Measurements from ENCODE around the gene SMIM33.
"Not testable (repeated sequence)": the region's sequence is repeated elsewhere in the genome, so short reads cannot be mapped to it uniquely, and the experiment has no call there.

SMIM33 gene

GRCh38 chr5:139456776-139457175 is 14.0 kb upstream of the SMIM33 start:
- in situ Hi-C loops (cut with MboI; ENCODE audit: low sequenced_read_pairs) = no loop called here

GRCh38 chr5:139457241-139457640 is 13.6 kb upstream of the SMIM33 start:
- in situ Hi-C loops (cut with MboI; ENCODE audit: low sequenced_read_pairs) = no loop called here

DNA sequence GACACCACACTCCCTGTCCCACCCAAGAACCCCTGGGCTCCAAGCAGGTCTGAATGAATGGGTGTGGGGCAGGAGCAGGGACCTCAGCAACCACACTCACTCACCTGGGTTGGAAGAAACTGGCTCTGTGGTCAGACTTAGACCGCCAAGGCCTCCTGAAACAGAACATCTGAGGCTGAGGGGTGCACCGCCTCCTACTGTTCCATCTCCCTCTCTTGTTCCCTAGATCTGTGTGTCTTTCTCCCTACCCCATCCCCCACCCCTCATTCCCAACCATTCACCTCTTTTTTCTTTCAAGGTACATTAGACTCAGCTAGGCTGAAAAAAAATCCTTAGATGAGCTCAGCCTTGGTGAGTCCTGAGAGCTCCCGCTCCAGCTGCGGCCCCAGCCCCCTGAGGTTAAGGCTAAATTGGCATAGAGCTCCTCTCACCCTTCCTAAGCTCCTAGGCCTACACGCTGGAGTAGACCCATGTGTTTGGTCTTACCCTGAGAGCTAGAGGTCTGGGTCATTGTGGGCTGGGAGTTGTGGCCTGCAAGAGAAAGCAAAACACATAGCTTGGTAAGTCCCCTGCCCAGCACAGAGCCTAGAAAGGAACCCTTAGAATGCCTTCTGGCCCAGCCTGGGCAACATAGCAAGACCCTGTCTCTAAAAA is 13.0 kb upstream of the SMIM33 start:
- in situ Hi-C loops (cut with MboI; ENCODE audit: low sequenced_read_pairs) = no loop called here

- in situ Hi-C loops (cut with MboI; ENCODE audit: low sequenced_read_pairs) = no loop called here
Observed at GRCh38 chr5:139458580-139459407, 12.0 kb upstream of the SMIM33 start.

- in situ Hi-C loops (cut with MboI; ENCODE audit: low sequenced_read_pairs) = no loop called here
Observed at GRCh38 chr5:139459451-139459934, 11.3 kb upstream of the SMIM33 start.

DNA sequence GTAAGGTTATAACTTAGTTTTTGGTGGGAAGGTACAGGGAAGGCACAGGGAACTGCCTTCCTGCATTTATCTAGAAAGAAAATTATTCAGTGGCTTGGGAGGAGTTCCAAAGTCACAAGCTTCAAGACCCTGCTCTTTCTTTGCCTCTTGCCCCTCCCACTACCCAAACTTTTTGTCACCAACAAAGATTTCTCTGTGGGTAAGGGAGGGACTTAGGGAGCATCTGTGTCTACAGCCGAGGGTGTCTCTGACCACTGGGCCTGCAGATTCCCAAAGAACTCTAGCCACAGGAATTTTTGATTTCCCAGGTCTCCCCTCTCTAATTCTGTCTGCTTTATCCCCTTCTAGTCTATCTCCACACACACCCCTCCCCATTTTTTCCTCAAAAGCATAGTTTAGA is 10.3 kb upstream of the SMIM33 start:
- in situ Hi-C loops (cut with MboI; ENCODE audit: low sequenced_read_pairs) = no loop called here

- in situ Hi-C loops (cut with MboI; ENCODE audit: low sequenced_read_pairs) = no loop called here
Observed at GRCh38 chr5:139461176-139461575, 9.6 kb upstream of the SMIM33 start.

GRCh38 chr5:139461698-139462097 is 9.1 kb upstream of the SMIM33 start:
- in situ Hi-C loops (cut with MboI; ENCODE audit: low sequenced_read_pairs) = no loop called here

DNA sequence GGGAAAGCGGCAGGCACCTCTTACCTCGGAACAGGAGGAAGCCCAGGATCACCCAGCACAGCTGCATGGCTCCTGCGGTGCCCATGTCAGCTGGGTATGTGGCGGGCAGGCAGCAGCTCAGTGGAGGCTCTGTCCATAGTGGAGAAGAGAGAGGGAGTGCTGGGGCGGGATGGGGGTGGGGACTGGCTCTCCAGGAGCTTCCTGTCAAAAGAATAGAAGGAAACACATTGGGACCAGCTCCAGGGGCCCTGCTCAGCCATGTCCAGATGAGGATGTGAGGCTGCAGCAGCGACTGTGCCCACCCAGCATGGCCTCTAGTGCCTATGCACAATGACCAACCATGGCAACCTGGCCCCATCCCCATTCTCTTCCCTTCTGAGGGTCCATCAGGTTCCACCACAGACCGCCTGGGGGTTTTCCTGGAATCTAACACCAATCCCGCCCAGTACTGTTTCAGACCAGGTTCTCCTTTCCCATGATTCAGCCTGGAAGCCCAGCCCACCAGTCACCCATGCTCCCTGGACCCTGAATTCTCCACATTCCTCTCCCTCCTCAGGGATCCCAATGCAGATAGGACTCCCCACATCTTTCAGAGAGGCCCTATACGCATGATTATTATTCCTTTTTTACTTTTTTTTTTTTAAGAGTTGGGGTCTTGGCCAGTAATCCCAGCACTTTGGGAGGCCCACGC is 8.1 kb upstream of the SMIM33 start, which contains the start of gene ECSCR:
Gene ECSCR, minus strand, starts transcription at position 158 of the 691 bp plus-strand sequence. Its CDS starts 73 bp downstream, at position 85.
- in situ Hi-C loops (cut with MboI; ENCODE audit: low sequenced_read_pairs) = no loop called here

DNA sequence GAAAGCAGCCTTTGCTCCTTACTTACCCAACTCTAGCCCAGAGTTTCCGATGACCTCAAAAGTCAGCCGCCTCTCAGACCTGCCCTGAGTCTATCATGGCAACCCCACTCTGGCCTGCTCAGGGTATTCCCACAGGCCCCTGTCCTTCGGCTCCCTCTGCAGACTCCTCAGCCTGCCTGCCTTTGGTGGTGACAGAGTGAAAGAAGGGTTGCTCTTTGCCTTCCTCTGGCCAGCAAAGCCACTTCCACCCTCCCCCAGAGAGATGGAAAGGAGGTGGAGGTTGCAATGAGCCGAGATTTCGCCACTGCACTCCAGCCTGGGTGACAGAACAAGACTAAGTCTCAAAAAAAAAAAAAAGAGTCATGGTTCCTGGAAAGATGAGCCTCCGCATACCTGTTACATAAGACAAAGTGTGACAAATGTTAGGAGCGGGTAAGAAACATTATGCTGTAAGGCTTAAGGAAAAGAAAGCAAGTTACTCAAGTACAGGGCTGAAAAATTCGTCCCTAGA is 2.3 kb upstream of the SMIM33 start:
- in situ Hi-C loops (cut with MboI; ENCODE audit: low sequenced_read_pairs) = no loop called here

DNA sequence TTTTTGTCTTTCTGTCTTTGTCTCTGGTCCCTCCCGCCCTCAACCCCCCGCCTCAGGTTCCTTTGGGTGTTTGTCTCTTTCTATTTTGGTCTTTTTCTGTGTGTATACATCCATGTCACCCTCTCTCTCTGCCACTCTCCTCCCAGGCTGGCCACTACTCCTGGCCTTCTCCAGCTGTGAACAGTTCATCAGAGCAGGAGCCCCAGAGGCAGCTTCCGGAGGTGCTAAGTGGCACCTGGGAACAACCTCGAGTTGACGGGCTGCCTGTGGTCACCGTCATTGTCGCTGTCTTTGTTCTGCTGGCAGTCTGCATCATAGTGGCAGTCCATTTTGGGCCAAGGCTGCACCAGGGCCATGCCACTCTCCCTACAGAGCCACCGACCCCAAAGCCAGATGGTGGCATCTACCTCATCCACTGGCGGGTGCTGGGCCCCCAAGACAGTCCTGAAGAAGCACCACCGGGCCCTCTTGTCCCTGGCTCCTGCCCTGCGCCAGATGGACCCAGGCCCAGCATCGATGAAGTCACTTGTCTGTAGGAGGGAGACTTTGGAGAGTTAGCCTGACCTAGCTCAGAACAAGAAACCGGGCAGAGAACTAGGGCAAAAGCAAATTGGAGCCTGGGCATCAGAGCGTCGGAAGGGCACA is 1.7 kb downstream of the SMIM33 start:
- in situ Hi-C loops (cut with MboI; ENCODE audit: low sequenced_read_pairs) = no loop called here

DNA sequence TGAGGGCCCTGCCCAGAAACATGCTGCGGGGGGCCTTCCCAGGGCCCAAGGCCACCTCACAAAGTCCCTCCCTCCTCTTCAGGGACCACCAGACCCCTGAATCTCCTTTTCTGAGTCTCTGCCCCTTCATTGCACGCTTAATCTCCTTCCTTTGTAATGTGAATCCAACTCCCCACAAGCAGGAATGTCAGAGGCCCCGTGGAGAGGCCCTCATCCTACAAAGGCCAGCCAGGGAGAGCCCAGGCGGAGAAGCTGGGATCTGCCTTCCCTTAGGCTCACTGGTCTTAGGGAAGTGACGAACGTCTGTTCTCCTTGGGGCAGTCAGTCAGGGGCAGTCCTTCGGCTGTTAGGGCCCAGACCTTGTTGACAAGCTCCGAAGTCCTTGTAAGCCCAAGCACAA is 2.3 kb downstream of the SMIM33 start:
- in situ Hi-C loops (cut with MboI; ENCODE audit: low sequenced_read_pairs) = no loop called here

DNA sequence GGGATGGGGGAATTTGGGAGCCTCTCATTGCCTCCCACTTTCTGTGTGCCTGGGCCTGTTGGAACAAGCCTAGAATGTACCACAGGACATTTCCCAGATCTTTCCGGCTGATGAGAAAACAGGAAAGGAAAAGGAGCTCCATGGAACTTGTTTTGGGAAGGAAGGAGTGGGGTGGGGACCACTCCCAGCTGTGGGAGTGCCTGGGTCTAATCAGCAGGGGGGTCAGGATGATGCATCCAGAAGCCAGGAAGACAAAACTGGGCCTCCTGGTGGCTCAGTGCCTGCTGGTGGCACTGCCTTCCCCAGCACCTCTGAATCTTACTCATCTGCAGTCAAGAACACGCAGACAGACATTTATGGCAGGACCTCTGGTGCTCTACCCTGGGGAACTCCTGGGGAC is 2.8 kb downstream of the SMIM33 start:
- in situ Hi-C loops (cut with MboI; ENCODE audit: low sequenced_read_pairs) = no loop called here

DNA sequence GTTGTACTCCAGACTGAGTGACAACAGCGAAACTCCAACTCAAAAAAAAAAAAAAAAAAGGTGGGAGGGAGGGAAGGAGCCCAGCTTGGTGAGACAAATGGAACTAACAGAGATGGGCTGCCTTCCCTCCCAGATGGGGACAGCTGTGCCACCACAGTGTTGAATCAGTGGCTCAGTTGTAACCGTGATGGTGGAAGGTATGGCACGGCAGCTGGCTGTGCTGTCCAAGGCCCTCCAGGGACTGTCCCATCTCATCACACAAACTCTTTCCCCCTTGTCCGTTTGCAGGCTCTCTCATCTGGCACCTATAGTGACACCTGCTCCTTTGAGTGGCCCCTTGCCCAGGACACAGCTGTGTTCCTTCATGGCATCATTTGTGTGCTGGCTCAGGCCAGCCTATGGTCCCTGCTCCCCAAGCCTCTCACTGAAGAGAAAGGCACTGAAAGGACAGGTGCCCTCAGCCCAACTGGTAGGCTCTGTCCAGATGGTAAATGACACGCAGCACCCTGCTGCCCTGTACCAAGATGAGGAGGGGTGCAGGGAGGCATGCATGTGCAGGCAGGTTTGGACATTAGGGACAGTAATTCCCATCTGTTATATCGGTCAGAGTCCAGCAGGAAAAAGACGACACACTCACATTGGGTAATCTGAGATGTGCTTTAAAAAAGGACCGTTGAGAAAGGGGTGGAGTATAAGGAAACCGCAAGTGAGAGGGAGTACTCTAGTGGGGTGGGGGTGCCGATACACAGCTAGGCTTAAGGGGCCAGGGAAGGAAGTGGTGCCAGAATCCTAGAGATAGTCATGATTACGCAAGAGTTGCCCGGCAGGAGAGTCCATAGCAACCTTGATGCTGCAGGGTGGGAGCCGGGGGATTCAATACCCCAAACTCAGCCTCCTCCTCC is 4.3 kb downstream of the SMIM33 start:
- in situ Hi-C loops (cut with MboI; ENCODE audit: low sequenced_read_pairs) = no loop called here

DNA sequence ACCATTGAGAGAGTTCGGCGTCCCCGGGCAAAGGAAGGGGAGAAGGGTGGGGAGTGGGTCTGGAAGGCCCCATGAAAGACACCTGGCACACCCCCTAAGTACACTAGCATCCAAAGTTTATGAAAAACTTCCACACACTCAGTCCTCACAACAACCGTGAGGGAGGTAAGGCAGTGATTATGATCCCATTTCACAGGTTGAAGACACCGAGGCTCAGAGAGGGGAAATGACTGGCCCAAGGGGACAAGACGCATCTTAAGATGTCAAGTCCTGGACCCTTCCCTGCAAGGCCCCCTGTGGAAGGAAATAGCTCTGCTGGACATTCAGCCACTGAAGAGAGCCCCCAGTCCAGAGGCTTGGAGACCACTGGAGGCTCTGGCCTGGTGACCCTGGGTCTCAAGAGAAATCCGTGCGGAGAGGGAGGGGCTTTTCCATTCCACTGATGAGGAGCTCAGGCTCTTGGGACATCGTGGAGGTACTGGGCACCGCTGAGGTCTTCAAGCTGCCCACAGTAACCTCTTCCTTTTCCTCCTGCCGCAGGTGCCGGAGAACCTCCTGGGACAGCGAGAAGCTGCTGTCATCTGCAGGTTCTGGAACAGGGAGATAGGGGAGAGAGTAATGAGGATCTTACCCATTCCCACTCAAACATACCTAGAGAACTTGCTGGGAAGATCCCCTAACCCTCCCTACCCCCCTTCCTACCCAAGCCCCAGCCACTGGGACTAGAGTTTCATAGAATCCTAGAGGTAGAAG is 5.2 kb downstream of the SMIM33 start:
- in situ Hi-C loops (cut with MboI; ENCODE audit: low sequenced_read_pairs) = no loop called here

GRCh38 chr5:139478657-139479423 is 8.0 kb downstream of the SMIM33 start:
- in situ Hi-C loops (cut with MboI; ENCODE audit: low sequenced_read_pairs) = not testable (repeated sequence)

GRCh38 chr5:139479729-139480128 is 8.9 kb downstream of the SMIM33 start:
- in situ Hi-C loops (cut with MboI; ENCODE audit: low sequenced_read_pairs) = not testable (repeated sequence)

- in situ Hi-C loops (cut with MboI; ENCODE audit: low sequenced_read_pairs) = no loop called here
Observed at GRCh38 chr5:139481122-139481533, 10.3 kb downstream of the SMIM33 start.
